PC-3 (cell line): ENCODE measurements around the gene C1orf141.

Source experiments
- CTCF ChIP-seq: fragments of 300-600 bp; sonication (generic); conservative IDR thresholded peaks from 2 replicates; pipeline ENCODE4 v1.5.1; 2017; ENCODE audit warnings: antibody characterized with exemption, low read depth, mild to moderate bottlenecking, low read length
- EZH2 ChIP-seq: fragments of 300-600 bp; sonication (generic); IDR thresholded peaks from one replicate; pipeline ENCODE4 v1.6.1; 2017; ENCODE audit warnings: antibody characterized with exemption, mild to moderate bottlenecking, low read length; ENCODE audit not compliant: unreplicated experiment
- EZH2phosphoT487 ChIP-seq: fragments of 300-600 bp; sonication (generic); IDR thresholded peaks from 2 replicates; pipeline ENCODE4 v1.6.1; 2018; ENCODE audit warnings: mild to moderate bottlenecking, antibody characterized with exemption, low read length, borderline replicate concordance

DNA sequence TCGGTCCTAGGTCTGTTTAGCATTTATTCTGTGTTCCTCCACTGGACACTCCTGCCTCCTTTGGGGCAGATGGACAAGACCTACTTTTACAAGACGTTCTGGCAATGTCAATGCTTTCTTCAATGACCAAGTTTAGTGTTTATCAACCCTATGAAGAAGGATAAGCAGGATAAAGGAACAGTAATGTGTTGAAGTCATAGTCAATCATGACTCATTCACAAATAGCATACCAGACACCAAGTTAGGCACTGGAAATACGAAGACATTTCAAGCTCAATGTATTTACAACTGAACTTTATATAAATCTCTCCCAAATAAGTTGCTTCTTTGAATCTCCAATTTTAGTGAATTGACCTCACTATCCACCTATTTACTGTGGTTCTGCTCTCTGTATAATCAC lies 76.0 kb downstream of the C1orf141 start:
- TF ChIP-seq CTCF: no peak
- TF ChIP-seq EZH2: no peak
- TF ChIP-seq EZH2phosphoT487: no peak
